ENCODE measurements around the gene DSG2.

Gene DSG2

GRCh38 chr18:31546476-31546875 lies 48.5 kb downstream of the DSG2 start:
- FAIRE-seq (no peak), DNase-seq (ENCODE audit: insufficient read length, low spot score) (no peak)
- TF ChIP-seq POLR2AphosphoS5 (IDR thresholded peaks at IDR 0.05; ENCODE audit: low read depth, low read length) (no peak), TAF1 (IDR thresholded peaks at IDR 0.05; ENCODE audit: low read depth, low read length) (no peak)

- no peak for FAIRE-seq
- TF ChIP-seq TAF1 (IDR thresholded peaks at IDR 0.05; ENCODE audit: low read depth, low read length) (no peak), POLR2A (IDR thresholded peaks at IDR 0.05; ENCODE audit: low read depth, low read length) (no peak), POU2F2 (IDR thresholded peaks at IDR 0.05; ENCODE audit: low read depth, low read length) (no peak), POLR2AphosphoS5 (IDR thresholded peaks at IDR 0.05; ENCODE audit: low read depth, low read length) (no peak), PAX5 (IDR thresholded peaks at IDR 0.05; ENCODE audit: insufficient read depth, low read length, severe bottlenecking) (no peak), SPI1 (IDR thresholded peaks at IDR 0.05; ENCODE audit: low read depth, low read length) (no peak)
- no peak for DNase-seq (ENCODE audit: insufficient read length, low spot score)
Measured at GRCh38 chr18:31548853-31549252, 50.9 kb downstream of the DSG2 start.

GRCh38 chr18:31549416-31549815 lies 51.4 kb downstream of the DSG2 start:
- DNase-seq (ENCODE audit: insufficient read length, low spot score) (no peak), FAIRE-seq (no peak)
- no peak for TF ChIP-seq TAF1 (IDR thresholded peaks at IDR 0.05; ENCODE audit: low read depth, low read length)

GRCh38 chr18:31551883-31552282 lies 53.9 kb downstream of the DSG2 start:
- no peak for TF ChIP-seq TAF1 (IDR thresholded peaks at IDR 0.05; ENCODE audit: low read depth, low read length)
- TF ChIP-seq PAX5 (IDR thresholded peaks at IDR 0.05; ENCODE audit: insufficient read depth, low read length, severe bottlenecking), result no peak
- no peak for TF ChIP-seq POLR2AphosphoS5 (IDR thresholded peaks at IDR 0.05; ENCODE audit: low read depth, low read length)
- TF ChIP-seq POU2F2 (IDR thresholded peaks at IDR 0.05; ENCODE audit: low read depth, low read length), result no peak
- FAIRE-seq (no peak), DNase-seq (ENCODE audit: insufficient read length, low spot score) (no peak)

GRCh38 chr18:31553800-31554199 lies 55.8 kb downstream of the DSG2 start:
- FAIRE-seq (no peak), DNase-seq (ENCODE audit: insufficient read length, low spot score) (no peak)
- TF ChIP-seq POLR2A (IDR thresholded peaks at IDR 0.05; ENCODE audit: low read depth, low read length) (no peak), SPI1 (IDR thresholded peaks at IDR 0.05; ENCODE audit: low read depth, low read length) (no peak), POU2F2 (IDR thresholded peaks at IDR 0.05; ENCODE audit: low read depth, low read length) (no peak), TAF1 (IDR thresholded peaks at IDR 0.05; ENCODE audit: low read depth, low read length) (no peak), POLR2AphosphoS5 (IDR thresholded peaks at IDR 0.05; ENCODE audit: low read depth, low read length) (no peak), PAX5 (IDR thresholded peaks at IDR 0.05; ENCODE audit: insufficient read depth, low read length, severe bottlenecking) (no peak)

- DNase-seq (ENCODE audit: insufficient read length, low spot score), result no peak
- TF ChIP-seq POLR2AphosphoS5 (IDR thresholded peaks at IDR 0.05; ENCODE audit: low read depth, low read length) (no peak), POLR2A (IDR thresholded peaks at IDR 0.05; ENCODE audit: low read depth, low read length) (no peak), POU2F2 (IDR thresholded peaks at IDR 0.05; ENCODE audit: low read depth, low read length) (no peak), TAF1 (IDR thresholded peaks at IDR 0.05; ENCODE audit: low read depth, low read length) (no peak), SPI1 (IDR thresholded peaks at IDR 0.05; ENCODE audit: low read depth, low read length) (no peak), PAX5 (IDR thresholded peaks at IDR 0.05; ENCODE audit: insufficient read depth, low read length, severe bottlenecking) (no peak)
- FAIRE-seq, result no peak
Measured at GRCh38 chr18:31554776-31555175, 56.8 kb downstream of the DSG2 start.

GRCh38 chr18:31555971-31556747 lies 58.2 kb downstream of the DSG2 start:
- FAIRE-seq, result peak; percentile 95
- TF ChIP-seq PAX5 (IDR thresholded peaks at IDR 0.05; ENCODE audit: insufficient read depth, low read length, severe bottlenecking) (no peak), SPI1 (IDR thresholded peaks at IDR 0.05; ENCODE audit: low read depth, low read length) (no peak)
- DNase-seq (ENCODE audit: insufficient read length, low spot score), result no peak

GRCh38 chr18:31557446-31557845 lies 59.5 kb downstream of the DSG2 start:
- FAIRE-seq, result no peak
- no peak for DNase-seq (ENCODE audit: insufficient read length, low spot score)
- TF ChIP-seq PAX5 (IDR thresholded peaks at IDR 0.05; ENCODE audit: insufficient read depth, low read length, severe bottlenecking) (no peak), POLR2A (IDR thresholded peaks at IDR 0.05; ENCODE audit: low read depth, low read length) (no peak), SPI1 (IDR thresholded peaks at IDR 0.05; ENCODE audit: low read depth, low read length) (no peak), POLR2AphosphoS5 (IDR thresholded peaks at IDR 0.05; ENCODE audit: low read depth, low read length) (no peak), POU2F2 (IDR thresholded peaks at IDR 0.05; ENCODE audit: low read depth, low read length) (no peak), TAF1 (IDR thresholded peaks at IDR 0.05; ENCODE audit: low read depth, low read length) (no peak)

- FAIRE-seq, result no peak
- no peak for DNase-seq (ENCODE audit: insufficient read length, low spot score)
- TF ChIP-seq SPI1 (IDR thresholded peaks at IDR 0.05; ENCODE audit: low read depth, low read length), result no peak
- no peak for TF ChIP-seq POLR2AphosphoS5 (IDR thresholded peaks at IDR 0.05; ENCODE audit: low read depth, low read length)
- TF ChIP-seq POU2F2 (IDR thresholded peaks at IDR 0.05; ENCODE audit: low read depth, low read length), result no peak
- TF ChIP-seq TAF1 (IDR thresholded peaks at IDR 0.05; ENCODE audit: low read depth, low read length), result no peak
- TF ChIP-seq POLR2A (IDR thresholded peaks at IDR 0.05; ENCODE audit: low read depth, low read length), result no peak
- no peak for TF ChIP-seq PAX5 (IDR thresholded peaks at IDR 0.05; ENCODE audit: insufficient read depth, low read length, severe bottlenecking)
Measured at GRCh38 chr18:31558567-31558966, 60.6 kb downstream of the DSG2 start.

GRCh38 chr18:31562726-31563125 lies 64.7 kb downstream of the DSG2 start:
- TF ChIP-seq POU2F2 (IDR thresholded peaks at IDR 0.05; ENCODE audit: low read depth, low read length), result no peak
- no peak for TF ChIP-seq PAX5 (IDR thresholded peaks at IDR 0.05; ENCODE audit: insufficient read depth, low read length, severe bottlenecking)
- TF ChIP-seq SPI1 (IDR thresholded peaks at IDR 0.05; ENCODE audit: low read depth, low read length), result no peak
- no peak for TF ChIP-seq TAF1 (IDR thresholded peaks at IDR 0.05; ENCODE audit: low read depth, low read length)
- no peak for TF ChIP-seq POLR2A (IDR thresholded peaks at IDR 0.05; ENCODE audit: low read depth, low read length)
- TF ChIP-seq POLR2AphosphoS5 (IDR thresholded peaks at IDR 0.05; ENCODE audit: low read depth, low read length), result no peak
- no peak for DNase-seq (ENCODE audit: insufficient read length, low spot score)
- no peak for FAIRE-seq

Measured in GM12891 (cell line).